Astrocyte (in vitro differentiated cells and primary cell): ENCODE results near the gene LFNG.

Experiments used
- EZH2 ChIP-seq: IDR thresholded peaks from 2 replicates; pipeline ENCODE4 v1.6.1; 2012; ENCODE audit warnings: mild to moderate bottlenecking, low read length, inconsistent platforms; ENCODE audit not compliant: insufficient read depth
- TF ChIP-seq, protein P1 (sequence below): IDR thresholded peaks from 2 replicates; pipeline ENCODE4 v1.5.1; 2011; ENCODE audit warnings: low read depth, mild to moderate bottlenecking, inconsistent platforms, low read length, moderate library complexity; ENCODE audit not compliant: insufficient read depth

DNA sequence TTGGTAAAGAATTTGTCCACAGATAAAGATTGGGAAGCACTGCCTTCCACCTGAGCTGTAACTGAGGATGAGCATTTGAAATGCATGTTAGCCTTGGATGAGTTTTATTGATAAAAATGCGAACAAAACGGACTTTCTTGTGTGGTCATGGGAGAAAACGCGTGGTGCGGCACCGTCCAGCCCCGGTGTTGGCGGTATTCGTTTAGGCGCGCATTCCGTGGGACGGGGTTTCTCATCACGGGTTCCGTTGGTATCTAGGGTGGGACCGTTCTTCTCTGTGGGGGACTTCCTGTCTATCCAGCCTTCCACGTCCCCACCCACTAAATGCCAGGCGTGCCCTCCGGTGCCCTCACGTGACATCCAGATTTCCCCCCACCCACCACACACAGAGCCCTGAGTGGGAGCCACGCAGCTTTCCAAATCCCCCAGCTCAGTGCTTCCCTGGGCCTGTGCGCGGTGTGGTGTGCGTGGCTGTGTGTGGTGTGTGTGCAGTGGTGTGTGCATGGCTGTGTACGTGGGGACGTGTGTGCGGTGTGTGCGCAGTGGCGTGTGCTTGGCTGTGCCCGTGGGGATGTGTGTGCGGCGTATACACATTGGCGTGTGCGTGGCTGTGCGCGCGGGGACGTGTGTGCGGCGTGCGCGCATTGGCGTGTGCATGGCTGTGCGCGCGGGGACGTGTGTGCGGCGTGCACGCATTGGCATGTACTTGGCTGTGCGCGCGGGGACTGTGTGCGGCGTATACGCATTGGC lies 57.3 kb downstream of the LFNG start:
- TF ChIP-seq, protein P1, sequence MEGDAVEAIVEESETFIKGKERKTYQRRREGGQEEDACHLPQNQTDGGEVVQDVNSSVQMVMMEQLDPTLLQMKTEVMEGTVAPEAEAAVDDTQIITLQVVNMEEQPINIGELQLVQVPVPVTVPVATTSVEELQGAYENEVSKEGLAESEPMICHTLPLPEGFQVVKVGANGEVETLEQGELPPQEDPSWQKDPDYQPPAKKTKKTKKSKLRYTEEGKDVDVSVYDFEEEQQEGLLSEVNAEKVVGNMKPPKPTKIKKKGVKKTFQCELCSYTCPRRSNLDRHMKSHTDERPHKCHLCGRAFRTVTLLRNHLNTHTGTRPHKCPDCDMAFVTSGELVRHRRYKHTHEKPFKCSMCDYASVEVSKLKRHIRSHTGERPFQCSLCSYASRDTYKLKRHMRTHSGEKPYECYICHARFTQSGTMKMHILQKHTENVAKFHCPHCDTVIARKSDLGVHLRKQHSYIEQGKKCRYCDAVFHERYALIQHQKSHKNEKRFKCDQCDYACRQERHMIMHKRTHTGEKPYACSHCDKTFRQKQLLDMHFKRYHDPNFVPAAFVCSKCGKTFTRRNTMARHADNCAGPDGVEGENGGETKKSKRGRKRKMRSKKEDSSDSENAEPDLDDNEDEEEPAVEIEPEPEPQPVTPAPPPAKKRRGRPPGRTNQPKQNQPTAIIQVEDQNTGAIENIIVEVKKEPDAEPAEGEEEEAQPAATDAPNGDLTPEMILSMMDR: no peak
- TF ChIP-seq EZH2: no peak
